Endothelial cell (in vitro differentiated cells): ENCODE measurements around the gene SERPINA3. TPM values are rescaled to one million over a fixed set of nuclear protein-coding genes. Genes with fewer than 3 reads are reported as not detected.

ENCODE experiments used
- DNase-seq: peaks from one replicate; pipeline ENCODE4 v3.0.0; 2021; ENCODE audit warnings: low spot score
- H3K27ac Mint-ChIP-seq: one replicate; pipeline ENCODE4 v1.8.0; 2021; ENCODE audit warnings: mixed read lengths, inconsistent platforms; ENCODE audit not compliant: unreplicated experiment
- H3K27me3 Mint-ChIP-seq: one replicate; pipeline ENCODE4 v1.8.0; 2021; ENCODE audit warnings: mild to moderate bottlenecking, moderate library complexity, mixed read lengths, inconsistent platforms; ENCODE audit not compliant: unreplicated experiment
- H3K36me3 Mint-ChIP-seq: one replicate; pipeline ENCODE4 v1.8.0; 2021; ENCODE audit warnings: mild to moderate bottlenecking, low read depth, mixed read lengths, inconsistent platforms; ENCODE audit not compliant: unreplicated experiment
- H3K4me1 Mint-ChIP-seq: one replicate; pipeline ENCODE4 v1.8.0; 2021; ENCODE audit warnings: mild to moderate bottlenecking, mixed read lengths, inconsistent platforms; ENCODE audit not compliant: unreplicated experiment
- H3K4me3 Mint-ChIP-seq: one replicate; pipeline ENCODE4 v1.8.0; 2021; ENCODE audit warnings: mild to moderate bottlenecking, mixed read lengths, inconsistent platforms; ENCODE audit not compliant: unreplicated experiment
- H3K9me3 Mint-ChIP-seq: one replicate; pipeline ENCODE4 v1.8.0; 2021; ENCODE audit warnings: mixed read lengths, inconsistent platforms; ENCODE audit not compliant: unreplicated experiment
- CTCF ChIP-seq: fragments of 200-600 bp; sonication (generic); IDR thresholded peaks from one replicate; pipeline ENCODE4 v1.5.0; 2021; ENCODE audit warnings: antibody characterized with exemption; ENCODE audit not compliant: unreplicated experiment
- total RNA-seq: library from RNA; stranded (reverse); fragmentation: NEBNext Ultra II Directional; extraction: Animal tissue kit (Norgen Biotek cat#: 25700); gene quantifications from one replicate; pipeline ENCODE4 v1.2.1, GENCODE V29; 2021; ENCODE audit not compliant: unreplicated experiment

SERPINA3 gene
- total RNA-seq, 1 donor from 2014 or later, result not detected

- no peak overlapping the region for H3K27ac Mint-ChIP-seq
- DNase-seq, result no peak
- no peaks in the 10 kb centered on the region for H3K4me1 Mint-ChIP-seq
- no peak overlapping the region for H3K4me3 Mint-ChIP-seq
- peaks cover 2% of the 10 kb centered on the region for H3K27me3 Mint-ChIP-seq
- no peak for TF ChIP-seq CTCF
- no peaks in the 10 kb centered on the region for H3K9me3 Mint-ChIP-seq
- no peaks in the 10 kb centered on the region for H3K36me3 Mint-ChIP-seq
These were observed 42.2 kb upstream of the SERPINA3 start for GRCh38 chr14:94570002-94570400.

- H3K27ac Mint-ChIP-seq, result no peak overlapping the region
- H3K27me3 Mint-ChIP-seq, result peaks cover 2% of the 10 kb centered on the region
- H3K4me1 Mint-ChIP-seq, result no peaks in the 10 kb centered on the region
- TF ChIP-seq CTCF, result no peak
- H3K9me3 Mint-ChIP-seq, result no peaks in the 10 kb centered on the region
- H3K4me3 Mint-ChIP-seq, result no peak overlapping the region
- H3K36me3 Mint-ChIP-seq, result no peaks in the 10 kb centered on the region
- DNase-seq, result no peak
These were observed 41.8 kb upstream of the SERPINA3 start for GRCh38 chr14:94570440-94570839.

GRCh38 chr14:94571395-94571794 lies 40.8 kb upstream of the SERPINA3 start:
- no peak overlapping the region for H3K4me3 Mint-ChIP-seq
- H3K27me3 Mint-ChIP-seq, result peaks cover 2% of the 10 kb centered on the region
- H3K27ac Mint-ChIP-seq, result no peak overlapping the region
- no peaks in the 10 kb centered on the region for H3K9me3 Mint-ChIP-seq
- no peaks in the 10 kb centered on the region for H3K36me3 Mint-ChIP-seq
- no peak for TF ChIP-seq CTCF
- DNase-seq, result no peak
- no peaks in the 10 kb centered on the region for H3K4me1 Mint-ChIP-seq

- no peak overlapping the region for H3K27ac Mint-ChIP-seq
- no peaks in the 10 kb centered on the region for H3K9me3 Mint-ChIP-seq
- no peak for TF ChIP-seq CTCF
- no peak for DNase-seq
- no peak overlapping the region for H3K4me3 Mint-ChIP-seq
- H3K36me3 Mint-ChIP-seq, result no peaks in the 10 kb centered on the region
- peaks cover 2% of the 10 kb centered on the region for H3K27me3 Mint-ChIP-seq
- H3K4me1 Mint-ChIP-seq, result no peaks in the 10 kb centered on the region
These were observed 40.2 kb upstream of the SERPINA3 start for GRCh38 chr14:94571950-94572349.

GRCh38 chr14:94572637-94573303 lies 39.4 kb upstream of the SERPINA3 start:
- H3K27ac Mint-ChIP-seq, result no peak overlapping the region
- H3K4me3 Mint-ChIP-seq, result no peak overlapping the region
- H3K36me3 Mint-ChIP-seq, result no peaks in the 10 kb centered on the region
- no peaks in the 10 kb centered on the region for H3K9me3 Mint-ChIP-seq
- H3K27me3 Mint-ChIP-seq, result peaks cover 2% of the 10 kb centered on the region
- TF ChIP-seq CTCF, result no peak
- DNase-seq, result no peak
- no peaks in the 10 kb centered on the region for H3K4me1 Mint-ChIP-seq
